Keratinocyte (primary cell): ENCODE results near the gene PCBP2. TPM values are rescaled to one million over a fixed set of nuclear protein-coding genes. Genes with fewer than 3 reads are reported as not detected.
"Not testable (repeated sequence)": the region's sequence is repeated elsewhere in the genome, so short reads cannot be mapped to it uniquely, and the experiment has no call there.

ENCODE experiments used
- DNase-seq: peaks from one replicate; pipeline ENCODE4 v3.0.0-alpha.2; 2011; ENCODE audit warnings: low read depth, missing footprints, low spot score
- FAIRE-seq: peaks from 2 replicates; lab custom pipeline; 2011; peaks lifted over from hg19 to GRCh38; lab: Jason Lieb, UNC
- H2AFZ ChIP-seq: 2 replicates; pipeline ENCODE4 v1.6.0; 2012; ENCODE audit warnings: low read length, control low read depth, inconsistent platforms; ENCODE audit not compliant: control insufficient read depth
- H3K27ac ChIP-seq: 2 replicates; pipeline ENCODE4 v1.5.1; 2011; ENCODE audit warnings: low read length; ENCODE audit not compliant: control insufficient read depth, insufficient read depth
- H3K27me3 ChIP-seq: 3 replicates; pipeline ENCODE4 v1.6.0; 2011; ENCODE audit warnings: low read length; ENCODE audit not compliant: control insufficient read depth, insufficient read depth; ENCODE audit errors: extremely low read depth
- H3K36me3 ChIP-seq, 2 experiments: 2 replicates in 1 of 2; 3 replicates in 1 of 2; pipeline ENCODE4 v1.5.1; 2011; ENCODE audit warnings: low read length in 2 of 2, mild to moderate bottlenecking in 1 of 2; ENCODE audit not compliant: control insufficient read depth in 2 of 2, insufficient read depth in 2 of 2; ENCODE audit errors: extremely low read depth in 1 of 2
- H3K4me1 ChIP-seq: 3 replicates; pipeline ENCODE4 v1.5.1; 2011; ENCODE audit warnings: low read length; ENCODE audit not compliant: control insufficient read depth, insufficient read depth; ENCODE audit errors: extremely low read depth
- H3K4me2 ChIP-seq: 3 replicates; pipeline ENCODE4 v1.6.0; 2011; ENCODE audit warnings: low read depth, low read length; ENCODE audit not compliant: control insufficient read depth, insufficient read depth; ENCODE audit errors: extremely low read depth
- H3K4me3 ChIP-seq, 3 experiments: fragments of 200-600 bp in 1 of 3; sonication (generic) in 1 of 3; 2 replicates in 2 of 3; 3 replicates in 1 of 3; pipeline ENCODE4 v1.5.1; 2011 to 2016; ENCODE audit warnings: low read length in 3 of 3, mild to moderate bottlenecking in 3 of 3, control low read depth in 2 of 3, inconsistent platforms in 1 of 3, low read depth in 1 of 3, mixed read lengths in 1 of 3, mixed run types in 1 of 3, moderate library complexity in 1 of 3; ENCODE audit not compliant: control insufficient read depth in 2 of 3, insufficient read depth in 2 of 3; ENCODE audit errors: extremely low read depth in 1 of 3
- H3K79me2 ChIP-seq: 2 replicates; pipeline ENCODE4 v1.6.0; 2012; ENCODE audit warnings: low read length; ENCODE audit not compliant: control insufficient read depth, insufficient read depth
- H3K9ac ChIP-seq: 3 replicates; pipeline ENCODE4 v1.6.0; 2011; ENCODE audit warnings: low read length; ENCODE audit not compliant: control insufficient read depth, insufficient read depth; ENCODE audit errors: extremely low read depth
- H3K9me1 ChIP-seq: 3 replicates; pipeline ENCODE4 v1.6.0; 2011; ENCODE audit warnings: low read length; ENCODE audit not compliant: control insufficient read depth, insufficient read depth; ENCODE audit errors: extremely low read depth
- H3K9me3 ChIP-seq: 2 replicates; pipeline ENCODE4 v1.5.1; 2012; ENCODE audit warnings: low read depth, low read length; ENCODE audit not compliant: control insufficient read depth
- H4K20me1 ChIP-seq: 3 replicates; pipeline ENCODE4 v1.6.0; 2011; ENCODE audit warnings: low read length; ENCODE audit not compliant: control insufficient read depth, insufficient read depth; ENCODE audit errors: extremely low read depth
- EZH2 ChIP-seq: IDR thresholded peaks from one replicate; pipeline ENCODE4 v1.6.1; 2012; ENCODE audit warnings: inconsistent platforms, mild to moderate bottlenecking, low read length, moderate library complexity
- dilution Hi-C: fragments of 300-500 bp; cut with MboI; formaldehyde crosslinking; loops from one replicate; pipeline ENCODE4 v1.7.0; 2020; ENCODE audit warnings: low sequenced_read_pairs; ENCODE audit not compliant: extremely low pct_ligation_motif_present
- polyA minus RNA-seq, 3 experiments: library from RNA; depleted of rRNA, polyadenylated mRNA; stranded (reverse); fragments of >200 nt; gene quantifications; 1 replicate in 1 of 3; 2 replicates in 1 of 3; 3 replicates in 1 of 3; pipeline ENCODE4 v1.2.3, GENCODE V29; 2011
- polyA plus RNA-seq, 5 experiments: library from polyadenylated mRNA; depleted of rRNA in 3 of 5; stranded (reverse) in 3 of 5; stranded (forward) in 1 of 5; unstranded in 1 of 5; fragments of >200 nt; gene quantifications; 1 replicate in 1 of 5; 2 replicates in 3 of 5; 3 replicates in 1 of 5; pipeline versions ENCODE4 v1.2.1 to v1.2.3, GENCODE V29; 2011 to 2012; ENCODE audit warnings: missing spikeins in 2 of 5, low read depth in 1 of 5, low replicate concordance in 1 of 5
- TF ChIP-seq, protein P1 (sequence below), 3 experiments: IDR thresholded peaks in 1 of 3; conservative IDR thresholded peaks in 1 of 3; optimal IDR thresholded peaks in 1 of 3; 2 replicates in 2 of 3; 3 replicates in 1 of 3; pipeline versions ENCODE3 to v1.5.1; 2011; ENCODE audit warnings: low read length in 3 of 3, mild to moderate bottlenecking in 3 of 3, moderate library complexity in 2 of 3, control low read depth in 1 of 3, inconsistent platforms in 1 of 3; ENCODE audit not compliant: insufficient read depth in 2 of 3; ENCODE audit errors: extremely low read depth in 1 of 3

Gene PCBP2
- polyA plus RNA-seq (179 to 329 TPM (median 238 TPM) in 3 replicates), polyA minus RNA-seq (381 to 766 TPM (median 570 TPM) in 3 replicates)
- 416 TPM for polyA plus RNA-seq (2011; ENCODE audit: low read depth)
- 288 and 302 TPM in 2 replicates for polyA plus RNA-seq (2011; cell fraction: cytosol; rRNA removed)
- 296 and 334 TPM in 2 replicates for polyA plus RNA-seq (2011; cell fraction: nucleus; rRNA removed)
- 433 and 498 TPM in 2 replicates for polyA plus RNA-seq (2012; ENCODE audit: low replicate concordance)
- polyA minus RNA-seq (2011; cell fraction: cytosol; rRNA and poly(A)+ RNA removed): 308 TPM
- polyA minus RNA-seq (2011; cell fraction: nucleus; rRNA and poly(A)+ RNA removed): 104 and 166 TPM in 2 replicates

DNA sequence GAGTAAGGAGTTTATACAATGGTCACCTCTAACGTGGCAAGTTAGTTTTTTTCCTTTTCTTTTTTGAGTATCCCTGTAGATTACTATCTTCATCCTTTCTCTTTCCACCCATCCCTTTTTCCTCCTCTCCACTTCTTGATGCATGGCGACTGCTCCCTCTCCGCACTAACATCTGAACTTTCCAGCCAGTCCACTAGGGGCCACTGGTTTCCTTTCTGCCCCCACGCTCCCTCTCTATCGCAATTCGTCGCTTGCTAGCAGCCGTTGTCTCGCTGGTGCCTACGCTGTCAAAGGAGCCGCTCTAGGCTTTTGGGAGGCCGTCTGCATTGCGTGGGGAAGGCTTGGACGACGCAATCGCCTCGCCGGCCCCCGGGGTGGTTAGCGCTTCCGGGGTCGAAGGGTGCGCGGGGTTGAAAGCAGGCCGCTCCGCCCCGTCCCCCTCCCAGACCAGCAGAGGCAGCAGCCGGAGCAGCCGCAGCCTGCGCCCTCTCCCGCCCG, at the start of gene PCBP2:
TSS of gene PCBP2 (plus strand) at position 442 of the 498 bp plus-strand sequence. CDS start 2,699 bp downstream, outside the sequence.
- DNase-seq: peak; percentile 91
- H3K9me3 ChIP-seq: no peaks in the 10 kb centered on the region
- H3K4me1 ChIP-seq: peaks cover 13% of the 10 kb centered on the region
- H3K9me1 ChIP-seq: no peaks in the 10 kb centered on the region
- no peak for TF ChIP-seq EZH2
- TF ChIP-seq, protein P1, sequence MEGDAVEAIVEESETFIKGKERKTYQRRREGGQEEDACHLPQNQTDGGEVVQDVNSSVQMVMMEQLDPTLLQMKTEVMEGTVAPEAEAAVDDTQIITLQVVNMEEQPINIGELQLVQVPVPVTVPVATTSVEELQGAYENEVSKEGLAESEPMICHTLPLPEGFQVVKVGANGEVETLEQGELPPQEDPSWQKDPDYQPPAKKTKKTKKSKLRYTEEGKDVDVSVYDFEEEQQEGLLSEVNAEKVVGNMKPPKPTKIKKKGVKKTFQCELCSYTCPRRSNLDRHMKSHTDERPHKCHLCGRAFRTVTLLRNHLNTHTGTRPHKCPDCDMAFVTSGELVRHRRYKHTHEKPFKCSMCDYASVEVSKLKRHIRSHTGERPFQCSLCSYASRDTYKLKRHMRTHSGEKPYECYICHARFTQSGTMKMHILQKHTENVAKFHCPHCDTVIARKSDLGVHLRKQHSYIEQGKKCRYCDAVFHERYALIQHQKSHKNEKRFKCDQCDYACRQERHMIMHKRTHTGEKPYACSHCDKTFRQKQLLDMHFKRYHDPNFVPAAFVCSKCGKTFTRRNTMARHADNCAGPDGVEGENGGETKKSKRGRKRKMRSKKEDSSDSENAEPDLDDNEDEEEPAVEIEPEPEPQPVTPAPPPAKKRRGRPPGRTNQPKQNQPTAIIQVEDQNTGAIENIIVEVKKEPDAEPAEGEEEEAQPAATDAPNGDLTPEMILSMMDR (optimal IDR thresholded peaks at IDR 0.05 in 1 of 3, IDR thresholded peaks at IDR 0.05 in 1 of 3, conservative IDR thresholded peaks at IDR 0.05 in 1 of 3; ENCODE audit: extremely low read depth in 1 of 3, insufficient read depth in 2 of 3, low read length in 3 of 3): peak; percentile 85 to 91 (median 89)
- H3K4me3 ChIP-seq: peak within 1 kb of the TSS; percentile 69 to 96 (median 92)
- dilution Hi-C loops: no loop called here
- H4K20me1 ChIP-seq: peaks cover 26% of the 10 kb centered on the region
- peak within 1 kb of the TSS; percentile 85 for H3K27ac ChIP-seq
- H2AFZ ChIP-seq: no peak within 1 kb of the TSS
- peak; percentile 75 for FAIRE-seq
- H3K79me2 ChIP-seq: peaks cover 43% of the 10 kb centered on the region
- peak within 1 kb of the TSS; percentile 95 for H3K9ac ChIP-seq
- peaks cover 24 to 42% of the 10 kb centered on the region in 2 experiments for H3K36me3 ChIP-seq
- H3K27me3 ChIP-seq: no peaks in the 10 kb centered on the region
- peak within 1 kb of the TSS; percentile 92 for H3K4me2 ChIP-seq

DNA sequence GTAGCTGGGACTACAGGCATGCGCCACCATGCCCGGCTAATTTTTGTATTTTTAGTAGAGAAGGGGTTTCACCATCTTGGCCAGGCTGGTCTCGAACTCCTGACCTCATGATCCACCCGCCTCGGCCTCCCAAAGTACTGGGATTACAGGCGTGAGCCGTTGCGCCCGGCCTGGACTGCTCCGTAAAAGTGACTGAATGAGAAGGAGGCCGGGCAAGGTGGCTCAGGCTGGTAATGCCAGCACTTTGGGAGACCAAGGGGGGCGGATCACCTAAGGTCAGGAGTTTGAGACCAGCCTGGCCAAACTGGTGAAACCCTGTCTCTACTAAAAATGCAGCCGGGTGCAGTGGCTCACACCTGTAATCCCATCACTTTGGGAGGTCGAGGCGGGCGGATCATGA, 49.6 kb upstream of the PCBP2 start:
- H3K27ac ChIP-seq, H3K4me2 ChIP-seq, H3K27me3 ChIP-seq, H3K4me3 ChIP-seq, H3K9me3 ChIP-seq, dilution Hi-C loops, H2AFZ ChIP-seq, H3K9ac ChIP-seq, DNase-seq, H4K20me1 ChIP-seq, H3K9me1 ChIP-seq, H3K36me3 ChIP-seq, H3K4me1 ChIP-seq, FAIRE-seq: not testable (repeated sequence)
- H3K79me2 ChIP-seq: peaks cover 29% of the 10 kb centered on the region
